ENCODE measurements around the gene SRCAP. TPM values are rescaled to one million over a fixed set of nuclear protein-coding genes. Genes with fewer than 3 reads are reported as not detected.

The SRCAP gene
- total RNA-seq, 1 experiment from 2014 or later, result 2.6 TPM

GRCh38 chr16:30757316-30757715, 58.3 kb downstream of the SRCAP start:
- no peak for DNase-seq (ENCODE audit: low read depth)

GRCh38 chr16:30758988-30759491, 60.1 kb downstream of the SRCAP start:
- DNase-seq (ENCODE audit: low read depth), result no peak

- no peak for DNase-seq (ENCODE audit: low read depth)
These were observed 61.1 kb downstream of the SRCAP start for GRCh38 chr16:30760001-30760559.

- DNase-seq (ENCODE audit: low read depth), result no peak
These were observed 61.8 kb downstream of the SRCAP start for GRCh38 chr16:30760577-30761426.

GRCh38 chr16:30761427-30761927, 62.5 kb downstream of the SRCAP start:
- peak; percentile 40 for DNase-seq (ENCODE audit: low read depth)

GRCh38 chr16:30761928-30762902, 63.2 kb downstream of the SRCAP start, which contains the start of the genes CFAP119 and RNF40:
TSS of gene CFAP119 (minus strand) at chr16:30762062. CDS start at chr16:30761748, 314 bp downstream.
TSS of gene RNF40 (plus strand) at chr16:30762322. CDS start at chr16:30762546, 224 bp downstream.
- peak; percentile 96 for DNase-seq (ENCODE audit: low read depth)

- no peak for DNase-seq (ENCODE audit: low read depth)
These were observed 64.2 kb downstream of the SRCAP start for GRCh38 chr16:30762991-30763725.

- DNase-seq (ENCODE audit: low read depth), result no peak
These were observed 65.1 kb downstream of the SRCAP start for GRCh38 chr16:30764086-30764485.

- no peak for DNase-seq (ENCODE audit: low read depth)
These were observed 66.0 kb downstream of the SRCAP start for GRCh38 chr16:30764816-30765465.

GRCh38 chr16:30766206-30766932, 67.4 kb downstream of the SRCAP start:
- DNase-seq (ENCODE audit: low read depth), result no peak

- DNase-seq (ENCODE audit: low read depth), result no peak
These were observed 67.9 kb downstream of the SRCAP start for GRCh38 chr16:30766933-30767284.

- no peak for DNase-seq (ENCODE audit: low read depth)
These were observed 68.9 kb downstream of the SRCAP start for GRCh38 chr16:30767767-30768465.

- DNase-seq (ENCODE audit: low read depth), result no peak
These were observed 69.7 kb downstream of the SRCAP start for GRCh38 chr16:30768583-30769181.

- no peak for DNase-seq (ENCODE audit: low read depth)
These were observed 70.6 kb downstream of the SRCAP start for GRCh38 chr16:30769379-30770089.

- DNase-seq (ENCODE audit: low read depth), result no peak
These were observed 72.8 kb downstream of the SRCAP start for GRCh38 chr16:30771726-30772125.

GRCh38 chr16:30773826-30774225, 74.9 kb downstream of the SRCAP start:
- DNase-seq (ENCODE audit: low read depth), result no peak

- no peak for DNase-seq (ENCODE audit: low read depth)
These were observed 75.6 kb downstream of the SRCAP start for GRCh38 chr16:30774367-30775130.

- DNase-seq (ENCODE audit: low read depth), result no peak
These were observed 76.1 kb downstream of the SRCAP start for GRCh38 chr16:30775131-30775391.

Data from RPMI7951 (cell line).